GM19468 (cell line): ENCODE measurements around the gene ESRRG.

Experiments used
- ATAC-seq: cut with Tn5 transposase; IDR thresholded peaks from one replicate; pipeline ENCODE4 v1.9.1; 2021; ENCODE audit warnings: mild to moderate bottlenecking, moderate library complexity, moderate number of reproducible peaks; ENCODE audit not compliant: unreplicated experiment; ENCODE audit errors: extremely low read depth

Gene ESRRG

DNA sequence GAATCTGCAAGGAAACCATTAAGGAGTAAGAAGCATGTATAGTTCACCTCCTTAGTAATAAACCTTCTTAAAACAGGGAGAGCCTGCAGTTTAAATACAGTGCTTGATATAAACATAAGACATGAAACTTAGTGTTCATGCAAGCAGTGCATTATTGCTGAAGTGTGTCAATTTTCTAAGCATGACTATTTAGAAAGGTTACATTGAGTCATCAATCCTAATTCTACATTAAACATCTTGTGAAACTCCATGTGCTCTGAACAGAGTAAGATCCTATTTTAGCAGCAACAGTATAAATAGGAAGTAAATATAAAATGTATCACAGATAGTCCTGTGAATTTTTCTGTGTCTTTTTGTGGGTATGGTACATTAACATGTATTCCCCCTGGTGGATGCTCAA lies 135.5 kb downstream of the ESRRG start:
- ATAC-seq: no peak

DNA sequence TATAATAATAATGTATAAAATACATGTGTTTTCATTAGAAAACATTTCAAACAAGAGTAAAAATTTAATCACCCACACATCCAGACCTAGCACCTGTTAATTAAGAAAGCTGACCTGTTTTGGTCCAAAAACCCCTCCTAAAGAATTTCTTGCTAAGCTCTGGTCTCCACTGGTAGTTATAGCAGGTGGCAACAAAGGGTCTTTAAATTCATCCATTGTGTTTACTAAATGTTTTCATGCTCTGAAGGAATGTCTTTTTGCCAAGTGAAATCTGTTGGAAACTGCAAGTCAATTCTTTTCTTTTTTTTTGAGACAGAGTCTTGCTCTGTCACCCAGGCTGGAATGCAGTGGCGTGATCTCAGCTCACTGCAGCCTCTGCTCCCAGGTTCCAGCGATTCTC lies 141.1 kb downstream of the ESRRG start:
- no peak for ATAC-seq

DNA sequence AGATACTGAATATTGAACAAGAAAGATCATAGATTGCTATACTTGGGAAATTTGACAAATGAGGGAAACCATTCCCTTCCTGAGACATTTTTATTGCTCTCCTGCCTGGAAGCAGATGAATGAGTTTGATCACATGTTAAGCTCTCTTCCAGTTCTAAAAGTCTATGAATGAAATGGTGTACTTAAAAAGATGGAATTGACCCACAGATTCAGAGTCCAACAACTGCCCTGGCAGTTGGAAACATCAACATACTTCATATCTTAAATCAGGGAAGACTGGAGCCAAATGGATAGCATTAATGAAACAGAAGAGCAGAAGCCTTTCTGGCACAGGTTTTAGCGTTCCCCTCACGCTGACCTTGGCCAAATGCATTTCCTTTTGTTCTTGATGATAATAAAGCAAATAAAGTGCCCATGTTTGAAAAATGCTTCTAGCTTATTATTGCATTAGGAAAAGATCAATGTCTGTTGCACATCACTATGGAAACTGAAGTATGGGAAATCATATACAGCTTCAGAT lies 142.6 kb downstream of the ESRRG start:
- ATAC-seq: no peak

DNA sequence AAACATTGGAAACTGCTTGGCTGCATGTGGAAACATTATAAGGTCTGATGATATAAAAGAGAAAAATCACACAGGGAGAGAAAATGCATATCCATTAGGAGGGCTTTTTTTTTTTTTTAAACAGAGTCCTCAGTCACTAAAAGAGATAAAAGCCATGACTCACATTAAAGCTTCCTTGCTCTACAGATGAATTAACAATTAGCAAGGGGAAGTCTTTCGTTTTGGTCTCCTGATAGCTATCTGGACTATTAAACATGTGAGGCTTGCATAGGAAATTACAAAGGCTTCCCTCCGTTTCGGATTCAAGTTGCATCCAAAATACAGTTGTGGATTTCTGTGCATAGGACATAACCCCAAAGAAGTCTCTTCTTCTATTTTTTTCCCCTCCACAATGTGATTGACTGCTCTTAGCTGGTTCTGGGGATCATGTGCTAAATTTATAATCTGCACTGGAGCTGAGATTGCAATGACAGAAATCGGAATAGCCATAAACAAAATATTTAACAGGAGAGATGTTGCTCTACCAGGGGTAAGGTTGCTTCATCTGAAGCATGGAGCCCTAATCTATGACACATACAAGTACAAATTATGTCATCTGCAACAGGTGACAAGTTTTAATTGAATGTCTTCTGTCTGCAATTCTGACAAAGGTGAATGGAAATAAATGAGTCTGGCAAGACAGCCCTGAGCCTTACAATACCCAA lies 146.8 kb downstream of the ESRRG start:
- ATAC-seq: no peak

DNA sequence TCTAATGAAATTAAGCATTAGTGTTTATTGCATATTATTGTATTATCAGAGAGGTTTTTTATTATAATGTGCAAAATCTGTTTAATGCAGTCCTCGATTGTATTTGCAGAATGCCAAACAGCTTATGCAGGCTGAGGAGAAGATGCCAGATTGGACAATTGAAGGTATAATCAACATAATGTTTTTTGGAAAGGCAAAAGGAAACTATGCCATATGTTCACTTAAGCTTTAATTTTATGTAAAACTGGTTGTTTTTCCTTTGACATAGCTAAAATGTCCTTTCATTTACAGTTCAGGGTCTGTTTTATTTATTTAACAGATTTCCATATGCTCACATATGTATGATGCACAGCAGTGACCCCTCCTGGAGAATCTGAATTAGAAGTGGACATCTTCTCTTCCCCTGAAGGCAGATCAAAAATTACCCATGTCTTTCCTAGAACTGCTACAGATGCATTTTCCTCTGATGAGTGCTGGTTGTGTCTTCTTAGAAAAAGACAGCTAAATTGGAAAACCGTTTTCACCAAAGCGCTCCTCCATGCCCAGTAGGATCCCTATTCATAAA lies 156.5 kb downstream of the ESRRG start:
- ATAC-seq: no peak

DNA sequence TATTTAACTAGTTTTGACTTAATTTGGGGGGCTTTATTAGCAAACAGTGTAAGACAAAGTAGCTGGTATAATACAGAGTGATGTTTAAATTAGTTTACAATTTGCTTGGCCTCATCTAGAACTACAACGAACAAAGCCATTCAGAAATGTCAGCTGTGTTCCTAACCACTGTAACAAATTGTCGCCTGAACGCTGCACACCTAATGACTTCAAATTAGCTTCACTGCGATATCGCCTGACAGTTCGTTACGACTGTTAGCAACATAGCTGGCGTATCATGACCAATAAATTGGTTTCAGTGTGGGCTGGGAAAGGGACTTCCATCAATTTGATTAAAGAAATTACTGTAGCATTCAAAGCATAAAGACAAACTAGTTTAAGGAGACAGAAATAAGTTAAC lies 160.1 kb downstream of the ESRRG start:
- ATAC-seq: no peak

DNA sequence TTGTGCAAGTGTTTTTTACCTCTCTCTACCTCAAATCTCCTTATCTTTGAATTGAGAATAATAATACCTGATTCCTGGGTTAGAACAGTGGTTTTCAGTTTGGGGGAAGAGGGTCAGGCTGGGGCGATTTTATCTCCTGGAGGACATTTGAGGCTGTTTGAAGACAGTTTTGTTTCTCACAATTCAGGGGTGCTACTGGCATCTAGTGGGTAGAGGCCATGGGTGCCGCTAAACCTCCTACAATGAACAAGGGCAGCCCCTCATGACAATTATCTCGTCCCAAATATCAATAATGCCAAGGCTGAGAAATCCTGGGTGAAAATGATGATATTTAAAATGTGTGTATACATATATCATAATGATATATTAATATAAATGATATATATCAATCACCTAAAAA lies 160.8 kb downstream of the ESRRG start:
- ATAC-seq: no peak

DNA sequence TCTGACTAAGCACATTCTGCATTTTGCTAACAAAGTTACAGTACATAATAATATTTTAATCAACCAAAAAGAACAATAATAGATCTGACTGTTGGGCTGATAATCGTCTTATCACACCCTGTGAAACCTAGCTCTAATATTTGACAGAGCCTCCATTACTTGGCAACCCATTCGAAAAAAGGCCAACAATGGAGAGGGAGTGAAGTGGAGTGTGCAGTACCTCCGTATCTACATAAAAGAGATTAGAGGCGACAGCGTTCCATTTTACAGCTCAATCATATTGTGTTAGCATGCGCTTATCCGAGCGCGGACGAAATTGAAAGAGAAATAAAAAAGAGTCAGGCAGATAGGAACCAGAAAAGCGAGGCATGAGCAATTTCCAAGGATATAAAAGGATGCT lies 162.7 kb downstream of the ESRRG start:
- ATAC-seq: no peak

DNA sequence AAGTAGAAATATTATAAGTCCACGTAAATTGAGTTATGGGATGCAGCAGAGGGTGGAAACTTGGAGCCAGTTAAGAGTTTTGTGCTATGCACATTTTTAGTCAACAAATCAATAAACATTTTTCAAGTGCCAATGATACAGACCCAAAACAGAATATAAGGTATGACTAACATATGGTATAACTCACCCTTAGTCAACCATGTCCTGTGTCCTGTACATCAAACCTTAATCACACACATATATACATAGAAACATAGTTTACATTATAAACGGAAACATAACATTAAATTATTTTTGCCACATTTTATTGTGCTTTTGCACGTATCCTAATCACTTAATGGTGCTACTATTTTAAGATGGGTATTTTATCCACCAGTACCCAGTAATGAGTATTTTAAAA lies 163.9 kb downstream of the ESRRG start:
- no peak for ATAC-seq

DNA sequence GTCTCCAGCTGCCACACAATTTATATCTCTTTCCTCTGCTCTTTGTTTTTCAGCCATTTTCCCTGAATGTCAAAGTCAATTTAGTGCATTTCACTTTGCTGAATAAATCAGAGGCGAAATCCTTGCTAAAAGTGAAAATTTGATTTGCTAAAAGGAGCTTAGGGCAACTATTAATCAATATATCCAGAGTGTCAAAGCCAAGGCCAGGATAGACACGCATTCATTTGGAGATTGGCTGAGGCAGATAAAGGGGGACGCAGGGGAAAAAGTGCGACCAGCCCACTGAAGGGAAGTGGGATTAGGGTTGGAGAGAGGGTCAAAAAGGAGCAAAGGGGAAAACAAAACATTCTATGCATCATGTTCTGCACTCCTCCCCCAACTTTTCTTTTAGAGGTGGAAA lies 167.6 kb downstream of the ESRRG start:
- no peak for ATAC-seq

DNA sequence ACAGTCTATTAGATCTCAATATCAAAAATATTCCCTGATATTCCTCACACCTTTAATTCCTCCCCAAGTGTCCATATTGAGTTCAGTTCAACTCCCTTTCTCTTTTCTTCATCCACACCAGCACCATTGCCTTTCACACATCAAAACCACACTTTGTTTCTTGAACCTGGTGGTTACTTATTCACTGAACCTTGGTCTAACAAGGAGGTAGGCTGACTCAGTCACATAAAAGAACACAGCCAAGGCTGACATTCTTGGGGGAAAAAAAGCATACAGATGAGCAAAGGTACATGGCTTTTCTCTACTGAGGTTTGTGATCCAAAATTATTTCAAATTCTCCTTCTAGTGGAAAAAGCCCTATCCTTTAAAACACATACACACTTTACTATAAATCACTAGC lies 168.3 kb downstream of the ESRRG start:
- ATAC-seq: no peak

DNA sequence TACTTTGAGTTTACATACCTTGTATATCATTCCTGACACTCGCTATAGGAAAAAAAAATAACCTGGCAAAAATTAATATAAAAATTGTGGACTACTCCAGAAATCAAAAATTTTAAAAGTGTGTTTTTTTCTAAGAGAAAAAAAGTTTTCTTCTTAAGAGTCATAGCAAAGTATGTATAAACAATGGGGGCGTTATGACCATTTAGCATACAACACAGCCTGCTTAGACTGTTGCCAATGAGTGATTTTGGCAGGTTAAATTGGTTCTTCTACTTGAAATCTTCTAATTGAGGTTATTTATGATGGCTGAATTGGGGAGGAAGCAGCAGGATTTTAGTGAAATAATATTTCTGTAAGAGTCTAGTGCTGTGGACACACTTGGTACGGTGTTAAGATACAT lies 169.5 kb downstream of the ESRRG start:
- no peak for ATAC-seq

DNA sequence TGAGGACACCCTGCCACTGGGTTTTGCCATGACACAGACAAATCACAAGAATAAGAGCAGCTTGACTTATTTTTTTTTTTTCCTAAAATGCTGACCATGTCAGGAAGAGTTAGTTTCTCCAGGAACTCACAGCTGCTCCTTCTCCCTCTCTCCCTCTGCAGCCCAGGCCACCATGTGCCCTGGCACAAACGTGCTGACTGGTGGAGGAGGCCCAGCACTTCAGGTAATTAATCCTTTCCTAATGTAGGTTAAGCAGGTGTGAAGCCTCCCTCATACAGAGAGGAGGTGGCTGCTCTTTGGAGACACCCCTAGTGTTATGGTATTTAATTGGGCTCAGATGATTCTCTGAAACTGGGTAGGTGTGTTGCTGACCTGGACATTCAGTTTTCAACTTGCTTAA lies 170.2 kb downstream of the ESRRG start:
- ATAC-seq: no peak

DNA sequence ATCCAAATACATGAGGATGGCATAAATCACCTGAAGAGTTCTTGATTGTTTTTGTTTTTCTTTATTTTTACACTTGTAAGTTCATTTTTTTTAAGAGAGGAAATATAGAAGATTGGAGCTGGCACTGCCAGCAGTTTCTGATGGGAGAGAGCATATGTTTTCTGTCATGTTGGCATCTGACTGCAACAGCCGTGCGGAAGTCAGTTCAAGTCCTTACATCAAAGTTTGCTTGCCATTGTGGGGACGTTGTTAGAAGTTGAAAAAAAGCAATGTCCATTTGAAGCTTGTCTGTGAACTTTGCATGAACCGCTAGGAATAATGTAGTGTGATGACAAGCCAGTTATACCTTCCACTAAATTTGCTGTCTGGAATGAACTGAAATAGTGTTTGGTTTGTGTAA lies 173.4 kb downstream of the ESRRG start:
- no peak for ATAC-seq

DNA sequence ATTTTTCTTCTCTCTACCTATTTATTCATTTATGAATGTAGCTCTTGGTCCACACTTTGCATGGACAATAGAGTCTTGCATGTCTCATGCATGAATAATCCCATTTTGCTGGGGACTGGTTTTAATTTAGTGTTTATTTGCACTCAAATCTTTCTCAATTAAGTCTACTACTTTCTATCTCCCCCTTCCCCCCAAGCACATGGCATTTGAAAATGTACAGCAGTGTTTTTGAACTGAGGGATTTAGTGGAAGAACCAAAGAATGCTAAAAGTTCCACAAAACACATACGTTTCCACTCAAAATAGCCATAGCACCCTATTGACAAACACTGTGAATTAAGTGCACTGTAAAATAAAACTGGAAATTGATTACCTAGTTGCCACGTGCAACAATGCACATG lies 180.5 kb downstream of the ESRRG start:
- no peak for ATAC-seq

DNA sequence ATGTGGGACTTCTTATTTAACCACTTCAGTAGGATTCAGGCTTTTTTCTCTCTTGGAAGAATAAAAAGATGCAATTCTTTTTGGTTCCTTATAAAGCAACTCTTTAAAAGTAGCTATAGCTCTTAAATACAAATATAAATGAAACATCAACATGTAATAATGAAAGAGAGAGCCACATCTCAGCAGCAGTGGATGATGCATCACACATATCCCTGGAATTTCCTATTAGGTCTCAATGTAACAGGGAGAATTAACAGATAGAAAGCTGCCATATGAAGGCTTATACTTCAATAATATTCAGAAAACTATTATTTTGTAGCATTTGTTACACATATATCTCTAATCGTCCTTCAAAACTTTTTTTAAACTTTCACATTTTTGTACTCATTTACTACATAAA lies 181.0 kb downstream of the ESRRG start:
- ATAC-seq: no peak

DNA sequence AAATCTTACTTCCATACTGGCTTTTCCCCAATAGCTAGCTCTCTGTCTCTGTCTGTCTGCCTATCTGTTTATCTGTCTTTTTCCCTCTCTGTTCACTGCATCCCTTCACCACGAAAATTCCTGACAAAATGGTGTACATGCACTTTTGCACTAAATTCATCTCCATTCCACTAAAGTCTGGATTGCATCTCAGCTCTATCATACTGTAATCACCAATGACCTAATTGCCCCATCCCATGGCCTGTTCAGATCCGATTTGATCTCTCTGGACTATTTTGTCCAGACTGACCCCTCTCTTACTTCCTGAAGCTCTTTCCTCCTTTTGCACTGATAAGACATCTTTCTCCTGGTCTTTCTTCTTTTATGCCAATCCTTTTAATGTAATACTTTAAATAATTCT lies 187.5 kb downstream of the ESRRG start:
- no peak for ATAC-seq

DNA sequence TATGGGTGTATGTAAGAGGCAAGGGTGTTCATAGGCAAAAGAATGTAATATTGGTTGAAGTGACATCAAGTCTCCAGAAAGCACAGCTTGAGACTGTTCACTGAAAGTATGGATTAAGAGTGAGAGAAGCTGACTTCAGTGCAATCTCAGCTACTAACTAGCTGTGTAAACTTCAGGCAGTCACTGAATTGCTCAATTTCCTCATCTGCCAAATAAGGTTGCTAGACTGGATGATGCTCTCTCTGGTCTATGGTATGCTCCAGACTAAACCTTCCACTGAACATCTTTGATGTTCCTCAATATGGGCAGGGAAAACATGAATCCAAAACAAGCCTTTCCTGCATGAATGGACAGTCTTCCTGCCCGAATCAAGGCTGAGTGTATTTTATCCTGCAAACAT lies 188.2 kb downstream of the ESRRG start:
- no peak for ATAC-seq

DNA sequence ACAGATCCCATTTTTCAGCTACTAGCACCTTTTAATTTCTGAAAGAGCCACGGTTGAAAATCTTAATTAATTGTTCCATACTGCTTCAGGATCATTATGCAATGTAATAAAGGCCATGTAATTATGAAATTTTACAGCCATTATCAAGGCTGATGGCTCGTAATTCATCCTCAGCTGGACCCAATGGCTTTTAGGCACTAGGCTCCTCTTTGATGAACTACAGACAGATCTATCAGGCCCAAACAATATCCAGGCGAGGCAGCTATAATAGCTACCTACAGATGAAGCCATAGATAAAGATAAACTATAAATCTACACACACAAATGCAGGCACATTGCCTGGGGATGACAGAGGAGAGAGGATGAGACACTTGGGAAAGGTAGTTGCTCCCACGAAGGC lies 189.5 kb downstream of the ESRRG start:
- ATAC-seq: no peak

DNA sequence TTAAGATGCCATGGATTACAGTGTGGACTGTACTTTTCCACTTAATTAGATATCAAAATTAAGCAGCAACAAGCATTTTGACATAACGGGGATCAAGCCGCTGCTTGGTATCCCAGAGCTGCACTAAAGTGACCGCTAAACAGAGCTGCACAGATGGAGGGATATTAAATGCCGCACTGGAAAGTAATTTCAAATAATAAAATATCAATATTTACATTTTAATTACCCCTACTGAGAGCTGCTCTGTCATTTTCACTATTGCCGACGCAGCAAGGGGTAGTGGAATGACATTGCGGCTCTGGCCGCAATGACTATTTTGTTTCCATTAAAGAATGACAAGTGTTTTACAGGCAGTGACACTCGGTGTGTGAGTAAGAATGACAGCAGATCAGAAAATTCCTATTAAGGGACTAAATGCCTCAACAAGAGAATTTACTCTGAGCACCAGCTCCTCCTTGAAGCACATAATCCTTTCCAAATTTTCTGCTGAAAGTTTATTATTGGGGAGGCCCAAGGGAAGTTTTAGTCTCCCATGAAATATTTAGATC lies 190.9 kb downstream of the ESRRG start:
- no peak for ATAC-seq

DNA sequence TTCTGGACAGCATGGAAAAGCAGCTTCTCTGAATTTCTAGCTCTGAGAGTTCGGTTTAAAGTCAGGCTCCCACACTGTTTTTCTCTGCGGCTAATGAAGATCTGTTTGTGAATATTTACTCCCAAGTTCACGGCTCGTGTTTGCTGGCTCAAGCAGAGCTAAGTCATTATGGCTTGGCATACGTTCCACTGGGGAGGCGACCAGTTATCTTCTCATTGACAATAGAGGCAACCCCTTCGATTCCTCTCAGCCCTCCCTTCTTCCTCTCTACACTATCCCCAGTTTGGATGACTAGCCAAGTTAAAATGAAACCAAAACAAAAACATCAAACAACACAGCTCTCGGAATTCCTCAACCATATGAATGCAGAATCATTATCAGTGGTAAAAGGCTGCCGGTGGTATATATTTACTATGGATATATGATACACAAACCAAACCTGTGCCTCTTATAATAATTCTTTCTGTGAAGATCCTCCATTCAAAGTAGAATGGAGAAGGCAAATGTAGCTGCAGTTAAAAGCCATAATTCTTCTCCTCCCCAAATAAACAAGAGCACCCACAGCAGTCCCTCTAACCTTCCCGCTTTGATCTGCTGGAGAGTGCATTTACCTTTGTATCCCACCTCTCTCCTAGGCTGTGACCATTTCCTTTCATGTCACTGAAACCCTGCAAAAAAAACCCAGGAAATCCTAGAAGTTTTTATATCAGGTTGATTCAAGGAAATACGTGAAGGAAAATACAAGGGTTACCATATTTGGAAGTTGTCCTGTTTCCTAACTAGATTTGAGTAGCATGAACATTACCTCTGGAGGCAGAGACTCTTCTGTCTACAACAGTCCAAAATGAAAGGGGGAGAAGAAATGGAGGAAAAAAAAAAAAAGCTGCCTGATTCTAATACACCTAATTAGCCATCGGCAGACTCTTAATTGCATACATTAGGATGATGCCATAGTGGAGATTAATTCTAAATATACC lies 191.7 kb downstream of the ESRRG start:
- ATAC-seq: no peak
